HEK293 (cell line): Measurements from ENCODE around the gene HEXIM1.
A peak's percentile ranks its signal among the peaks of the same experiment; 100 is the strongest.

Experiments
- BCL11A ChIP-seq: fragments of 450-650 bp; formaldehyde crosslinking; IDR thresholded peaks from 2 replicates; pipeline ENCODE4 v1.5.1; 2016; ENCODE audit warnings: low read depth, missing biosample characterization, missing genetic modification characterization
- BCL6B ChIP-seq: fragments of 450-650 bp; formaldehyde crosslinking; IDR thresholded peaks from 2 replicates; pipeline ENCODE4 v1.5.1; 2017; ENCODE audit warnings: missing biosample characterization, missing genetic modification characterization
- ELK4 ChIP-seq: IDR thresholded peaks from 2 replicates; pipeline ENCODE4 v1.6.1; 2011; ENCODE audit warnings: mild to moderate bottlenecking, low read depth, low read length, borderline replicate concordance
- GFI1B ChIP-seq: fragments of 450-650 bp; formaldehyde crosslinking; IDR thresholded peaks from 2 replicates; pipeline ENCODE4 v1.5.1; 2016; ENCODE audit warnings: missing biosample characterization, missing genetic modification characterization
- GLI4 ChIP-seq: fragments of 450-650 bp; formaldehyde crosslinking; IDR thresholded peaks from 2 replicates; pipeline ENCODE4 v1.5.1; 2016; ENCODE audit warnings: missing biosample characterization, missing genetic modification characterization
- GLIS1 ChIP-seq: fragments of 450-650 bp; formaldehyde crosslinking; IDR thresholded peaks from 2 replicates; pipeline ENCODE4 v1.5.1; 2016; ENCODE audit warnings: missing biosample characterization, missing genetic modification characterization
- MEIS1 ChIP-seq: sonication (generic); formaldehyde crosslinking; IDR thresholded peaks from 2 replicates; pipeline ENCODE4 v1.8.1; 2022; ENCODE audit warnings: missing genetic modification reagents, mild to moderate bottlenecking, borderline replicate concordance
- OSR2 ChIP-seq: fragments of 450-650 bp; formaldehyde crosslinking; IDR thresholded peaks from 2 replicates; pipeline ENCODE4 v1.5.1; 2016; ENCODE audit warnings: missing biosample characterization, missing genetic modification characterization
- PBX3 ChIP-seq: sonication (generic); formaldehyde crosslinking; IDR thresholded peaks from 2 replicates; pipeline ENCODE4 v1.8.1; 2022; ENCODE audit warnings: mild to moderate bottlenecking, moderate library complexity, missing genetic modification reagents
- ZBTB11 ChIP-seq: fragments of 450-650 bp; formaldehyde crosslinking; conservative IDR thresholded peaks from 2 replicates; pipeline ENCODE4 v1.5.1; 2016; ENCODE audit warnings: low read depth, missing biosample characterization, missing genetic modification characterization
- ZFHX2 ChIP-seq: fragments of 450-650 bp; formaldehyde crosslinking; conservative IDR thresholded peaks from 2 replicates; pipeline ENCODE4 v1.5.1; 2016; ENCODE audit warnings: missing biosample characterization, missing genetic modification characterization
- ZNF114 ChIP-seq: fragments of 450-650 bp; formaldehyde crosslinking; IDR thresholded peaks from 2 replicates; pipeline ENCODE4 v1.5.0; 2017; ENCODE audit warnings: missing biosample characterization, missing genetic modification characterization
- ZNF140 ChIP-seq: fragments of 450-650 bp; formaldehyde crosslinking; IDR thresholded peaks from 2 replicates; pipeline ENCODE4 v1.5.1; 2016; ENCODE audit warnings: missing biosample characterization, missing genetic modification characterization
- ZNF266 ChIP-seq: fragments of 450-650 bp; formaldehyde crosslinking; IDR thresholded peaks from 2 replicates; pipeline ENCODE4 v1.5.1; 2016; ENCODE audit warnings: missing biosample characterization, missing genetic modification characterization, low read depth
- ZNF280D ChIP-seq: fragments of 450-650 bp; formaldehyde crosslinking; IDR thresholded peaks from 2 replicates; pipeline ENCODE4 v1.5.1; 2016; ENCODE audit warnings: missing biosample characterization, missing genetic modification characterization
- ZNF426 ChIP-seq: fragments of 450-650 bp; formaldehyde crosslinking; IDR thresholded peaks from 2 replicates; pipeline ENCODE4 v1.5.1; 2017; ENCODE audit warnings: missing biosample characterization, missing genetic modification characterization, mild to moderate bottlenecking, inconsistent platforms, moderate library complexity
- ZNF585B ChIP-seq: fragments of 450-650 bp; formaldehyde crosslinking; IDR thresholded peaks from 2 replicates; pipeline ENCODE4 v1.5.1; 2016; ENCODE audit warnings: missing biosample characterization, missing genetic modification characterization
- ZNF626 ChIP-seq: fragments of 450-650 bp; sonication (Bioruptor Pico); formaldehyde crosslinking; IDR thresholded peaks from 2 replicates; pipeline ENCODE4 v1.5.1; 2018; ENCODE audit warnings: missing biosample characterization, missing genetic modification characterization, inconsistent platforms
- ZNF658 ChIP-seq: fragments of 450-650 bp; formaldehyde crosslinking; IDR thresholded peaks from 2 replicates; pipeline ENCODE4; 2016; ENCODE audit warnings: missing biosample characterization, missing genetic modification characterization
- ZNF670 ChIP-seq: fragments of 450-650 bp; formaldehyde crosslinking; IDR thresholded peaks from 2 replicates; pipeline ENCODE4 v1.5.1; 2016; ENCODE audit warnings: missing biosample characterization, missing genetic modification characterization, low read depth
- ZNF704 ChIP-seq: fragments of 450-650 bp; formaldehyde crosslinking; IDR thresholded peaks from 2 replicates; pipeline ENCODE4 v1.5.1; 2016; ENCODE audit warnings: missing biosample characterization, missing genetic modification characterization
- ZNF768 ChIP-seq: fragments of 450-650 bp; formaldehyde crosslinking; IDR thresholded peaks from 2 replicates; pipeline ENCODE4 v1.5.1; 2018; ENCODE audit warnings: missing biosample characterization, mild to moderate bottlenecking, missing genetic modification characterization
- ZNF830 ChIP-seq: fragments of 450-650 bp; IDR thresholded peaks from 2 replicates; pipeline ENCODE4 v1.5.0; 2018; ENCODE audit warnings: missing biosample characterization, missing genetic modification characterization, low read depth, mild to moderate bottlenecking, moderate library complexity
- ZSCAN16 ChIP-seq: fragments of 450-650 bp; formaldehyde crosslinking; IDR thresholded peaks from 2 replicates; pipeline ENCODE4 v1.5.1; 2016; ENCODE audit warnings: missing biosample characterization, missing genetic modification characterization
- ZSCAN4 ChIP-seq: fragments of 450-650 bp; formaldehyde crosslinking; IDR thresholded peaks from 2 replicates; pipeline ENCODE4 v1.5.1; 2017; ENCODE audit warnings: missing biosample characterization, missing genetic modification characterization

Gene HEXIM1

GRCh38 chr17:45147581-45148182 lies 593 bp upstream of the HEXIM1 start (continued):
- TF ChIP-seq ZBTB11 (tag by site-specific recombination), result peak; percentile 49; the same call in 1 of the 2 replicates
- TF ChIP-seq ZFHX2 (tag by site-specific recombination), result peak; percentile 56
- 0 out of 2 replicates have a peak, but pooled peaks have one; percentile 8 for TF ChIP-seq OSR2
- no peak for TF ChIP-seq ZNF140 (tag by site-specific recombination)
- 0 out of 2 replicates have a peak, but pooled peaks have one; percentile 49 for TF ChIP-seq ZSCAN16 (tag by site-specific recombination)
- no peak for TF ChIP-seq ZNF626
- TF ChIP-seq ZNF280D, result no peak
- TF ChIP-seq ZNF426 (tag by site-specific recombination), result no peak
- TF ChIP-seq GLIS1 (tag by site-specific recombination), result peak; percentile 24; the same call in 1 of the 2 replicates
- no peak for TF ChIP-seq ZNF768 (tag by site-specific recombination)
- TF ChIP-seq BCL11A, result no peak; the same call in 1 of the 2 replicates
- TF ChIP-seq PBX3 (CRISPR knock-in tag), result no peak
- TF ChIP-seq GFI1B (tag by site-specific recombination), result peak; percentile 51; the same call in 1 of the 2 replicates
- no peak for TF ChIP-seq ZNF266 (tag by site-specific recombination)
- no peak for TF ChIP-seq ZNF670 (tag by site-specific recombination)
- TF ChIP-seq GLI4 (tag by site-specific recombination), result 0 out of 2 replicates have a peak, but pooled peaks have one; percentile 69
- TF ChIP-seq ZNF704 (tag by site-specific recombination), result no peak
- no peak for TF ChIP-seq ZNF114
- no peak for TF ChIP-seq ELK4
- TF ChIP-seq MEIS1, result no peak
- TF ChIP-seq ZSCAN4 (tag by site-specific recombination), result peak; percentile 71
- no peak for TF ChIP-seq ZNF658 (tag by site-specific recombination)
- no peak for TF ChIP-seq ZNF830
- TF ChIP-seq ZNF585B (tag by site-specific recombination), result no peak
- TF ChIP-seq BCL6B (tag by site-specific recombination), result 0 out of 2 replicates have a peak, but pooled peaks have one; percentile 44
